Panc1 (cell line): ENCODE measurements around the gene ESRRA. TPM values are rescaled to one million over a fixed set of nuclear protein-coding genes. Genes with fewer than 3 reads are reported as not detected.

ENCODE experiments used
- ATAC-seq: fragments of 200-7000 bp; cut with Tn5 transposase; 2 replicates; pipeline ENCODE4 v1.9.1; 2020; ENCODE audit warnings: mild to moderate bottlenecking, moderate library complexity
- BruUV-seq: library from RNA; stranded (reverse); fragments of 400-500 nt; replicated peaks from 2 replicates; lab custom pipeline; 2021; lab: Mats Ljungman, UMichigan
- CTCF ChIA-PET: fragments of 300-600 bp; sonication (Branson Sonifier 250); formaldehyde crosslinking; loops from one replicate; lab custom pipeline; 2022; ENCODE audit warnings: antibody characterized with exemption; lab: Charles Lee
- POLR2A ChIA-PET: fragments of 300-600 bp; sonication (Branson Sonifier 250); formaldehyde crosslinking; loops from one replicate; lab custom pipeline; 2022; ENCODE audit warnings: antibody characterized with exemption; lab: Charles Lee
- DNase-seq: peaks from one replicate; pipeline ENCODE4 v3.0.0-alpha.2; 2010; ENCODE audit warnings: low read depth, low spot score
- H3K27ac ChIP-seq: 2 replicates; pipeline ENCODE4 v1.5.1; 2011; ENCODE audit warnings: mild to moderate bottlenecking, low read length, inconsistent platforms
- H3K27me3 ChIP-seq: fragments of 200-500 bp; sonication (Bioruptor generic); 2 replicates; pipeline ENCODE4 v1.6.0; 2014; ENCODE audit warnings: low read length, inconsistent platforms; ENCODE audit not compliant: control insufficient read depth, insufficient read depth
- H3K36me3 ChIP-seq: fragments of 200-500 bp; sonication (Bioruptor generic); 2 replicates; pipeline ENCODE4 v1.5.1; 2014; ENCODE audit warnings: inconsistent platforms, mild to moderate bottlenecking, low read length, moderate library complexity; ENCODE audit not compliant: control insufficient read depth, insufficient read depth
- H3K4me1 ChIP-seq: 2 replicates; pipeline ENCODE4 v1.5.1; 2011; ENCODE audit warnings: inconsistent platforms, mild to moderate bottlenecking, low read length, moderate library complexity; ENCODE audit not compliant: control insufficient read depth, insufficient read depth
- H3K4me3 ChIP-seq, 2 experiments: 2 replicates each; pipeline ENCODE4 v1.5.1; 2011 to 2012; ENCODE audit warnings: low read depth in 2 of 2, low read length in 2 of 2, mild to moderate bottlenecking in 2 of 2, inconsistent platforms in 1 of 2, moderate library complexity in 1 of 2
- H3K9me3 ChIP-seq: fragments of 200-500 bp; sonication (Bioruptor generic); 2 replicates; pipeline ENCODE4 v1.5.1; 2014; ENCODE audit warnings: low read depth, mild to moderate bottlenecking, inconsistent platforms, low read length, moderate library complexity; ENCODE audit not compliant: control insufficient read depth, insufficient read depth
- POLR2AphosphoS5 ChIP-seq: IDR thresholded peaks from 2 replicates; pipeline ENCODE4 v1.6.1; 2012; ENCODE audit warnings: mild to moderate bottlenecking, low read depth, low read length, moderate library complexity
- SIN3A ChIP-seq: IDR thresholded peaks from 2 replicates; pipeline ENCODE4 v1.6.1; 2012; ENCODE audit warnings: low read depth, mild to moderate bottlenecking, low read length, moderate library complexity, borderline replicate concordance; ENCODE audit not compliant: insufficient read depth
- TCF7L2 ChIP-seq: IDR thresholded peaks from 2 replicates; pipeline ENCODE4 v1.6.1; 2011; ENCODE audit warnings: mild to moderate bottlenecking, low read depth, low read length, inconsistent platforms
- in situ Hi-C: cut with HindIII; loops from 2 replicates; pipeline ENCODE4 v1.10.0; 2016; ENCODE audit warnings: low sequenced_read_pairs, low pct_unique_long_range_greater_than_20kb
- intact Hi-C: fragments of 100-400 bp; cut with micrococcal nuclease; formaldehyde crosslinking; loops from one replicate; pipeline ENCODE4 v1.10.0; 2022; ENCODE audit not compliant: unreplicated experiment
- total RNA-seq: library from RNA; stranded (reverse); gene quantifications from one replicate; pipeline ENCODE4 v1.2.1, GENCODE V29; 2021; ENCODE audit not compliant: unreplicated experiment
- TF ChIP-seq, protein P1 (sequence below), 2 experiments: IDR thresholded peaks; 2 replicates each; pipeline ENCODE4 v1.6.1; 2011 to 2012; ENCODE audit warnings: low read depth in 2 of 2, control low read depth in 1 of 2, low read length in 1 of 2, mild to moderate bottlenecking in 1 of 2, moderate library complexity in 1 of 2; ENCODE audit not compliant: insufficient read depth in 1 of 2
- TF ChIP-seq, protein P2 (sequence below): fragments of 450-650 bp; IDR thresholded peaks from 2 replicates; pipeline ENCODE4 v1.5.1; 2017; ENCODE audit warnings: mild to moderate bottlenecking

The ESRRA gene
- total RNA-seq, 1 experiment from 2014 or later: 81.6 TPM

DNA sequence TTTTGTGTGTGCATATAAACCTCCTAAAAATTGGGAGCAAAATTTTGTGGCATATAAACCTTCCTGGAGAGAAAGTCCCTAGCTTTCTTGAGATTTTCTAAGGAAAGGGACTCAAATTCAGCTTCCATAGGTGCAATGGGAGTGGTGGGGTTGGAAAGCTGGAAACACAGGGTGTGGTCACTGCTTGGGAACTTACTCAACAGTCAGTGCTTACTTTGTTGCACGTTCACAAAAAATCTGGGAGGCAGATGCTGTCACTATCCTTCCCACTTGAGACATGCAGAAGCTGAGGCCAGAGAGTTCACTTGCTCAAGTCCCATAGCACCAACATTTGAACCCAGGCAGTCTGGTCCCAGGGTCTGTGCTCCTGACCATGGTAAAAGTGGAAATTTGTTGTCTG, 9.1 kb upstream of the ESRRA start:
- in situ Hi-C loops: no loop called here
- no peaks in the 10 kb centered on the region for H3K9me3 ChIP-seq
- H3K27ac ChIP-seq: no peak overlapping the region
- peaks cover 6% of the 10 kb centered on the region for H3K4me1 ChIP-seq
- ChIA-PET CTCF (no interaction called here), POLR2A (no interaction called here)
- intact Hi-C loops: no loop called here
- H3K27me3 ChIP-seq: no peaks in the 10 kb centered on the region; the same call in none of the 2 replicates
- no peak overlapping the region for H3K4me3 ChIP-seq
- no TSS peak for BruUV-seq
- TF ChIP-seq POLR2AphosphoS5 (no peak), SIN3A (no peak), TCF7L2 (no peak)
- TF ChIP-seq, protein P1, sequence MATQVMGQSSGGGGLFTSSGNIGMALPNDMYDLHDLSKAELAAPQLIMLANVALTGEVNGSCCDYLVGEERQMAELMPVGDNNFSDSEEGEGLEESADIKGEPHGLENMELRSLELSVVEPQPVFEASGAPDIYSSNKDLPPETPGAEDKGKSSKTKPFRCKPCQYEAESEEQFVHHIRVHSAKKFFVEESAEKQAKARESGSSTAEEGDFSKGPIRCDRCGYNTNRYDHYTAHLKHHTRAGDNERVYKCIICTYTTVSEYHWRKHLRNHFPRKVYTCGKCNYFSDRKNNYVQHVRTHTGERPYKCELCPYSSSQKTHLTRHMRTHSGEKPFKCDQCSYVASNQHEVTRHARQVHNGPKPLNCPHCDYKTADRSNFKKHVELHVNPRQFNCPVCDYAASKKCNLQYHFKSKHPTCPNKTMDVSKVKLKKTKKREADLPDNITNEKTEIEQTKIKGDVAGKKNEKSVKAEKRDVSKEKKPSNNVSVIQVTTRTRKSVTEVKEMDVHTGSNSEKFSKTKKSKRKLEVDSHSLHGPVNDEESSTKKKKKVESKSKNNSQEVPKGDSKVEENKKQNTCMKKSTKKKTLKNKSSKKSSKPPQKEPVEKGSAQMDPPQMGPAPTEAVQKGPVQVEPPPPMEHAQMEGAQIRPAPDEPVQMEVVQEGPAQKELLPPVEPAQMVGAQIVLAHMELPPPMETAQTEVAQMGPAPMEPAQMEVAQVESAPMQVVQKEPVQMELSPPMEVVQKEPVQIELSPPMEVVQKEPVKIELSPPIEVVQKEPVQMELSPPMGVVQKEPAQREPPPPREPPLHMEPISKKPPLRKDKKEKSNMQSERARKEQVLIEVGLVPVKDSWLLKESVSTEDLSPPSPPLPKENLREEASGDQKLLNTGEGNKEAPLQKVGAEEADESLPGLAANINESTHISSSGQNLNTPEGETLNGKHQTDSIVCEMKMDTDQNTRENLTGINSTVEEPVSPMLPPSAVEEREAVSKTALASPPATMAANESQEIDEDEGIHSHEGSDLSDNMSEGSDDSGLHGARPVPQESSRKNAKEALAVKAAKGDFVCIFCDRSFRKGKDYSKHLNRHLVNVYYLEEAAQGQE (IDR thresholded peaks at IDR 0.05; ENCODE audit: insufficient read depth in 1 of 2, low read depth in 2 of 2, low read length in 1 of 2): no peak
- TF ChIP-seq, protein P2, sequence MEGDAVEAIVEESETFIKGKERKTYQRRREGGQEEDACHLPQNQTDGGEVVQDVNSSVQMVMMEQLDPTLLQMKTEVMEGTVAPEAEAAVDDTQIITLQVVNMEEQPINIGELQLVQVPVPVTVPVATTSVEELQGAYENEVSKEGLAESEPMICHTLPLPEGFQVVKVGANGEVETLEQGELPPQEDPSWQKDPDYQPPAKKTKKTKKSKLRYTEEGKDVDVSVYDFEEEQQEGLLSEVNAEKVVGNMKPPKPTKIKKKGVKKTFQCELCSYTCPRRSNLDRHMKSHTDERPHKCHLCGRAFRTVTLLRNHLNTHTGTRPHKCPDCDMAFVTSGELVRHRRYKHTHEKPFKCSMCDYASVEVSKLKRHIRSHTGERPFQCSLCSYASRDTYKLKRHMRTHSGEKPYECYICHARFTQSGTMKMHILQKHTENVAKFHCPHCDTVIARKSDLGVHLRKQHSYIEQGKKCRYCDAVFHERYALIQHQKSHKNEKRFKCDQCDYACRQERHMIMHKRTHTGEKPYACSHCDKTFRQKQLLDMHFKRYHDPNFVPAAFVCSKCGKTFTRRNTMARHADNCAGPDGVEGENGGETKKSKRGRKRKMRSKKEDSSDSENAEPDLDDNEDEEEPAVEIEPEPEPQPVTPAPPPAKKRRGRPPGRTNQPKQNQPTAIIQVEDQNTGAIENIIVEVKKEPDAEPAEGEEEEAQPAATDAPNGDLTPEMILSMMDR: no peak
- DNase-seq: no peak
- ATAC-seq: no peak
- no peaks in the 10 kb centered on the region for H3K36me3 ChIP-seq

DNA sequence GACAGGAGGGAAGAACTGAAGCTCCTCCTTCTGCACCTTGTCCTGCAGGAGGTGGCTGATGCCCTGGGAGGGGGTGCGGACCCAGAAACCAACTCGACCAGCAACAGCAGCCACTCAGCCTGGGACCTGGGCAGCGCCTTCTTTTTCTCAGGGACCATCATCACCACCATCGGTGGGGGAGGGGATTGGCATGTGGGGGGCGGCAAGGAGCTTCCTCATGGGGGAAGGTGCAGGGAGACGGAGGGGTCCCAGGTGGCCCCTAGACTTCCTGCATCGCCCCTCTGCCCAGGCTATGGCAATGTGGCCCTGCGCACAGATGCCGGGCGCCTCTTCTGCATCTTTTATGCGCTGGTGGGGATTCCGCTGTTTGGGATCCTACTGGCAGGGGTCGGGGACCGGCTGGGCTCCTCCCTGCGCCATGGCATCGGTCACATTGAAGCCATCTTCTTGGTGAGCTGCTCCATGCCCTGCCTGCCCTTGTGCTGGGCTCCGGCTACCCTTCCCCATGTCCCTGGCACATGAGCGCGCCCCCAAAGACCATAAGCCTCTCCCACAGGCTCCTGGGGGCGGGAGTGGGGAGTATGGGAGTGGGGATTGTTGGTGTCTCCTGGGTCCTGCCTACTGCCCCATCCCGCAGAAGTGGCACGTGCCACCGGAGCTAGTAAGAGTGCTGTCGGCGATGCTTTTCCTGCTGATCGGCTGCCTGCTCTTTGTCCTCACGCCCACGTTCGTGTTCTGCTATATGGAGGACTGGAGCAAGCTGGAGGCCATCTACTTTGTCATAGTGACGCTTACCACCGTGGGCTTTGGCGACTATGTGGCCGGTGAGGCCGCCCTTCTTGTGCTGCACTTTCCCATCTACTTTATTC, 8.3 kb upstream of the ESRRA start:
- no peaks in the 10 kb centered on the region for H3K36me3 ChIP-seq
- DNase-seq (no peak), ATAC-seq (no peak)
- intact Hi-C loops (no loop called here), in situ Hi-C loops (no loop called here)
- H3K27ac ChIP-seq: no peak overlapping the region
- no peak overlapping the region for H3K4me3 ChIP-seq
- POLR2A ChIA-PET: no interaction called here
- CTCF ChIA-PET: no interaction called here
- BruUV-seq: no TSS peak
- no peaks in the 10 kb centered on the region for H3K9me3 ChIP-seq
- peaks cover 5% of the 10 kb centered on the region for H3K4me1 ChIP-seq
- TF ChIP-seq, protein P1 (IDR thresholded peaks at IDR 0.05; ENCODE audit: insufficient read depth in 1 of 2, low read depth in 2 of 2, low read length in 1 of 2): no peak
- TF ChIP-seq POLR2AphosphoS5 (no peak), SIN3A (no peak), TCF7L2 (no peak)
- TF ChIP-seq, protein P2: no peak
- H3K27me3 ChIP-seq: no peaks in the 10 kb centered on the region; the same call in none of the 2 replicates
